HS-5 (cell line): Measurements from ENCODE around the gene RNF181.
"Not testable (repeated sequence)": the region's sequence is repeated elsewhere in the genome, so short reads cannot be mapped to it uniquely, and the experiment has no call there.

Source experiments
- DNase-seq: peaks from one replicate; pipeline ENCODE4 v3.0.0-alpha.2; 2012; ENCODE audit warnings: low read depth

The RNF181 gene

GRCh38 chr2:85595301-85596025, at the start of gene RNF181:
Gene RNF181, plus strand, starts transcription at chr2:85595745. Its CDS starts 19 bp downstream, at chr2:85595764.
- DNase-seq, result peak; percentile 94

GRCh38 chr2:85545780-85546240, 49.7 kb upstream of the RNF181 start:
- DNase-seq, result no peak

GRCh38 chr2:85547089-85547858, 48.3 kb upstream of the RNF181 start:
- no peak for DNase-seq

GRCh38 chr2:85547859-85548607, 47.5 kb upstream of the RNF181 start:
- no peak for DNase-seq

GRCh38 chr2:85548608-85548900, 47.0 kb upstream of the RNF181 start:
- no peak for DNase-seq

GRCh38 chr2:85549095-85549494, 46.5 kb upstream of the RNF181 start:
- no peak for DNase-seq

- peak; percentile 98 for DNase-seq
Measured at GRCh38 chr2:85549826-85550225, 45.7 kb upstream of the RNF181 start.

- DNase-seq, result no peak
Measured at GRCh38 chr2:85550486-85550885, 45.1 kb upstream of the RNF181 start.

GRCh38 chr2:85551698-85552678, 43.6 kb upstream of the RNF181 start:
- DNase-seq, result no peak

GRCh38 chr2:85553184-85553583, 42.4 kb upstream of the RNF181 start:
- no peak for DNase-seq

GRCh38 chr2:85554980-85555612, 40.4 kb upstream of the RNF181 start:
- DNase-seq, result no peak

- DNase-seq, result no peak
Measured at GRCh38 chr2:85557130-85557529, 38.4 kb upstream of the RNF181 start.

- DNase-seq, result no peak
Measured at GRCh38 chr2:85558160-85558559, 37.4 kb upstream of the RNF181 start.

- not testable (repeated sequence) for DNase-seq
Measured at GRCh38 chr2:85560403-85560726, 35.2 kb upstream of the RNF181 start.

- DNase-seq, result no peak
Measured at GRCh38 chr2:85560812-85561279, 34.7 kb upstream of the RNF181 start.

- no peak for DNase-seq
Measured at GRCh38 chr2:85561280-85562212, 34.0 kb upstream of the RNF181 start, which contains the start of gene GGCX. Gene GGCX, minus strand, starts transcription at chr2:85561493. Its CDS starts 65 bp downstream, at chr2:85561428.

- no peak for DNase-seq
Measured at GRCh38 chr2:85564144-85564563, 31.4 kb upstream of the RNF181 start.

- no peak for DNase-seq
Measured at GRCh38 chr2:85566265-85566664, 29.3 kb upstream of the RNF181 start.

- no peak for DNase-seq
Measured at GRCh38 chr2:85575739-85576138, 19.8 kb upstream of the RNF181 start.

GRCh38 chr2:85577063-85577385, 18.5 kb upstream of the RNF181 start:
- no peak for DNase-seq
